C4-2B (cell line): ENCODE data around the gene OCA2.

Source experiments
- H3K27ac ChIP-seq: fragments of 450-650 bp; 2 replicates; pipeline ENCODE4 v1.5.1; 2017
- CTCF ChIP-seq: fragments of 450-650 bp; conservative IDR thresholded peaks from 2 replicates; pipeline ENCODE4 v1.5.1; 2017; ENCODE audit warnings: mild to moderate bottlenecking
- ZFX ChIP-seq: fragments of 450-650 bp; IDR thresholded peaks from 2 replicates; pipeline ENCODE4 v1.6.1; 2017

OCA2 gene

GRCh38 chr15:27763514-27763913 lies 335.6 kb downstream of the OCA2 start:
- H3K27ac ChIP-seq: no peak overlapping the region
- TF ChIP-seq ZFX: no peak
- no peak for TF ChIP-seq CTCF

GRCh38 chr15:27762471-27762870 lies 336.6 kb downstream of the OCA2 start:
- no peak for TF ChIP-seq CTCF
- TF ChIP-seq ZFX: no peak
- H3K27ac ChIP-seq: no peak overlapping the region

GRCh38 chr15:27757052-27757451 lies 342.1 kb downstream of the OCA2 start:
- TF ChIP-seq ZFX (no peak), CTCF (peak; percentile 27)
- no peak overlapping the region for H3K27ac ChIP-seq

DNA sequence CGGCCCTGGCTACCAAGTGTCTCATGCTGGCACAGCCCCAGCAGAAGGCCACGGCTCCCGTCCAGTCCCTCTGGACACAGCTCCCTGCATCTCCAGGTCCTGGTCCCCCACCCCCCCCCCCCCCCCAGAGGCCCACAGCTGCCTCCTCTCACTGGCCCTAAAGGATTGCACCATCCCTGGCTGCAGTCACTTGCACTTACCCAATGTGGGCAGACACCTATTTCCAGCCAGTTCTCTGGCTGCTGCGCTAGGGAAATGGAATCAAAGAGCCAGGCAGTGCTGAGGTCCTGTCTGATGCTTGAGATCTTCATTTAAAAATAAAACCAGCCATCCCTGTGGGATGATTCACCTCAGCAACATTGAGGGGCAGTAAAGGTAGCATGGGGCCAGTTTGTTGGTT lies 346.4 kb downstream of the OCA2 start:
- no peak for TF ChIP-seq ZFX
- TF ChIP-seq CTCF: no peak
- no peak overlapping the region for H3K27ac ChIP-seq

DNA sequence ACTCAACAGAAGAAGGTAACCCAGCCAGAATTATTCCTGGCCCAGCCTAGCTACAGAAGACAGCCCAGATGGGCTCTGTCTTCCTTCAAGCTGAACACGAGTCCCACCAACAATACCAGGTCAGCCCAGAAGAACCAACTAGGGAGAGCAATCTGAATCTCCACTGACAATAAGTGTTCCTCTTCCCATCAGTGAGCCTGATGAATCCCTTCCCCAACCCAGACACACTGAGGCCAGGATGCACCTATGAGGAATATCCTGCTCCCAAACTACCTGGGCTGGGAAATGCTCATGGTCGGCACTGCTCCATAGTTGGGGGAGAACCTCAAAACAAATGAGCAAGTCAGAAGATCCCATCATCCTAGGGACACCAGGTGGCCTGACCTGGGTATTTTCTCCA lies 351.1 kb downstream of the OCA2 start:
- TF ChIP-seq ZFX (no peak), CTCF (no peak)
- no peak overlapping the region for H3K27ac ChIP-seq

DNA sequence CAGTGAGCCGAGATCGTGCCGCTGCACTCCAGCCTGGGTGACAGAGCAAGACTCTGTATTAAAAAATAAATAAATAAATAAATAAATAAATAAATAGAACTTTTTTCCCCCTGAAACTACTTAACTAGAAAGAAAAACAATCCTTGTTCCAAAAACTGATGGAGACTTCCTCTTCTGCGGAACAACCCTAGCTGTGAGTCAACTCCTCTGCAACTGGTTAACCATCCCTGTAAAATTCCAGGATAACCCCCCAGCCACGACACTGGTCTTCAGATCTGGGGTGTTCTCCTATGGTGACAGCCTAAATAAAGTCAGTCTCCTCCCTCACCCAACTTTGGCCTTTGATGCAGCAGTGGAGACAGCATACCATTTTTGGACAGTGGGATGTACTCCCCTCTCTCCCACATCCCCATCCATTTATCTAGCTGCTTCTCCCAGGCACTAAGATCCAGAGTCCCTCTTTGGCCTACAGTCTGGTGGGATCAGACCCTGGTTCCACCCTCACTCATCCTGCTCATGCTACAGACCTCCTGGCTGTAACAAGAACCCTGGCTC lies 352.6 kb downstream of the OCA2 start:
- TF ChIP-seq CTCF (no peak), ZFX (no peak)
- H3K27ac ChIP-seq: no peak overlapping the region

DNA sequence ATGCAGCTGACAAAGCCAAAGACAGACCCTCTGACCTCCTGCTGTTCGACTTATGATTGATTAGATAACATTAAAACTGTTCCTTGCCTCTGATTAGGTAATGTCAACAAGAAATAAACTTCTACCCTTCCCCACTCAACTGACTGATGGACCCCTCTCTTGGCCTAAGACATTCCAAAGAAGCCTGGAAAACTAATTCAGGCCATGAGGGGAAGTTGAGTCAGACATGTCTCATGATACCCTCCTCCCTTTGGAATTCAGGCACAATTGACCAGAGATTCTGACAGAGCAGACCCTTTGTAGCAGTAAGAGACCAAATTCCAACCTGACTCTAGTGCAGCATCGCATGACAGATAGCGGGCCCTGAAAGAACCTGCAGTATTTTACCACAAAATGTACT lies 354.5 kb downstream of the OCA2 start:
- no peak for TF ChIP-seq CTCF
- no peak for TF ChIP-seq ZFX
- H3K27ac ChIP-seq: no peak overlapping the region
